GM19351 (cell line): ENCODE measurements around the gene FBLN2.
"Not testable (repeated sequence)": the region's sequence is repeated elsewhere in the genome, so short reads cannot be mapped to it uniquely, and the experiment has no call there.

Source experiments
- ATAC-seq: cut with Tn5 transposase; IDR thresholded peaks from one replicate; pipeline ENCODE4 v1.9.1; 2021; ENCODE audit warnings: mild to moderate bottlenecking, moderate library complexity; ENCODE audit not compliant: unreplicated experiment

Gene FBLN2

DNA sequence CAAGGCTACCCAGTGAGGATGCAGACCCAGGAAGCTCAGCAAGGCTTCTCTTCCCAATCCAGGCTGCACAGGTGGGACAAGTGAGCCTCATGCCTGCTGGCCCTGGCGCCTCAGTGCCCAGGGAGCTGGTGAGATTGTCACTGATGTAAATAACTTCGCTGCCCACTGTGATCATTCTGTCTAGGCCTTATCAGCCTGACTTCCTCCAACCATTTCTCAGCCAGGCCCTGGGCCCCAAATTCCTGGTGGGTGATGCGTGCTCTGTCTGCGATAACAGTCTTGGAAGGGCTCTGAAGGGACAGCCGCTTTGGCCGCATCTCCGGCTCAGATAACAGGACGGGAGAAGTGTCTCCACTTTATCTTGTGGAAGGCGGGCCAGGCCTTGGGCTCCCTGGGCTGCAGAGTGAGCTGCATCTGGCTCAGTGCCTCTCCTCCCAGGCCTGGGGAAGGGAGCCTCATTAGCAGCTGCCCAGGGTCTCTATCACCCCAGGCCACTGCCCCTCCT is 2.2 kb upstream of the FBLN2 start:
- ATAC-seq, result no peak

DNA sequence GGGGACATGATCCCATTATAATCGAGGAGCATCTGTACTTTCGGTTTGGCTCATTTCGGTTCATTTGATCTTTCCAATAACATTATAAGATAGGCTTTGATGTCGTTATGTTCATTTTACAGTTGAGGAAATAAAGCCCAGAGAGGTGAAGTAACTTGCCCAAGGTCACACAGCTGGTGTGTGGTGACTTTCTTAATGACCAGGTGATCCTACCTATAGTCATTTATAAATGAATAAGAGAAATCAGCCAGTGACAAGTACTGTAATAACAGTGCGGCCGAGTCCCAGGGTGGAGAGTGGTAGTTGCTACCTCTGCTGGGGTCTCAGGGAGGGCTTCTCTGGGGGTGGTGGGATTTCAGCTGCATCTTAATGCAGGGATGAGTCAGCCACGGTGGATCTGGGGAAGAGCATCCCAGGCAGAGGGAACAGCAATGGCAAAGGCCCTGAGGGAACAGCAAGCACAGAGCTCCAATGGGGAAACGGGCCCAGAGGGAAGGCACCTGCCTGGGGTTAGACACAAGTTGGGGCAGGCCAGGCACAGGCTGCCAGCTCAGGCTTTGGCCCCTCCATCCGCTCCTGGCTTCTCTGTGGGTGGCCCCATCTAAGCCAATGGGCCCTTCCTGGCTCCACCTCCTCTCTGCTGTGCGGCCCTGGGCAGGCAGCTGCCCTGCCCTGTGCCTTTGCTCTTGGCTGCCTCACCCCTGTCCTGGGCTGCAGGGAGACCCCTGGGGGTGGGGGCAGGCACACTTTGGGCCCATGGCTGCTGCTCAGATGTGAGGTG is 1.1 kb upstream of the FBLN2 start:
- ATAC-seq, result no peak

DNA sequence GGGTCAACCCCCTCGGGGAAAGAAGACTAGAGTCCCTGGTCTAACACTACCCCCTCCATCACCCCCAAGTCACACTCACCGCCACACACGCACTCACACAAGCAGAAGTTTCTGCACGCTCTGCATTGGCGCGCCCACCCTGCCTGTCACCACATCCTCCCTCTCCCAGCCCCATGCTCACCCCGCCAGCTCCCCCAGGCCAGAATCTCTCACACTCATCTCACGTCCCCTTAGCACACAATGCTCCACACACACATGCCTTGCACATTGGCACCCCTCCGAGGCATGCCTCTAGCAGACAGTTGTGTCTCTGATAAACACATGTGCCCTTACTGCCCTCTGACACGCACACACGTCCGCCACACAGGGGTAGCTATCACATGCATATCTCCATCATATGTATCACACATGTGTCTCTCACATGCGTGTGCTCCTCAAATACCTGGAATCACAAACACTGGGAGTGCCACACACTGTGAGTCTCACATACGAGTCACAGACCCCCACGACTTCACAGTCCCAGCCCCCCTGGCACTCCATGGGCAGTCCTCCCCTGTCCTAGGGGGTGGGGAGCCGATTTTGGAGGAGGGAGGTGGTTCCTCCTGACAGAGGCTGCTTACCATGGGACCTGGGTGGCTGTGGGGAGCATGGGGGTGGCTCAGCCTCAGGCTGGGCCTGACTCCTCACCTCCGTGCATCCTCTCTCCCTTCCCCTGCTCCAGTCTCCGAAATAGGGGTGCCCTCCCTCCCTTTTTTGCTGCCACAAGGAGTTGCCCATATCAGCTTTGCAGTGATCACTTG is 898 bp downstream of the FBLN2 start:
- no peak for ATAC-seq

DNA sequence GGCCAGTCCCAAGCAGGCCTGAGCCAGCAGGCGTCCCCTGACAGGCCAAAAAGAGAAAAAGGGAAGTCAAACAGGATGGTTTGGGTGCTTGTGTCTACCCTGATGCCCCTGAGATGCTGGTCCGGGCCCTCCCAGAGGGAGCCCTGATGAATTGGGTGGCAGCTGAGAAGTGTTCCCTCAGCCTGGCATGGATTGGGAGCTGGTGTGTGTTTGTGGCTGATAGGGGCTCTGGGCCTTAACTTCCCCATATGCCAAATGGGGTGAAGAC is 1.4 kb downstream of the FBLN2 start:
- ATAC-seq, result no peak

DNA sequence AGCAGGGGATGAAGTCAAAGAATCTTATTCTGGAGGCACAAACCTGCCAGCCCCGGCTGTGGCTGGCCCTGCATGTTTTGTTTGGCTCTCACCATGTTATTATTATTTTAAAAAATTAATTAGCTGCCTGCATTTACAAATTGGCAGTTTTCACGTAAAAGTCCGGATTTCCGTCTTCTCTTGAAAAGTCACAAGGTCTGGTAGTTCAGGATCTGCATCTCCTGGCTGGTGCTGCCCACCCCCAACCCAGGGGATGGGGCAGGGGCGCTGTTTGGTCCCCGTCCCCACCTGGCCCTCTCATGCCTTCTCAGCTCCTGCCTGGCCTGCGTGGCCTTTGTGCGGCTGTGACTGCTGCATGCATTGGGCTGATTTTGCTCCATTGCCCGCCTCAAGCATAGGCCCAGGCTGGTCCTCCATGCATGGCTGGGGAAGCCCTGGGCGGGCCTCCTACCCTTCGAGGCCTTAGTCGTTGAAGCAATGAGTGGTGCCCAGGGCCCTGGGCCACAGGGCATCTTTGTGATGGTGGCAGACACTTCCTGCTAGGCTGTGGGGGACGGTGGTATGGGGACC is 2.0 kb downstream of the FBLN2 start:
- no peak for ATAC-seq

DNA sequence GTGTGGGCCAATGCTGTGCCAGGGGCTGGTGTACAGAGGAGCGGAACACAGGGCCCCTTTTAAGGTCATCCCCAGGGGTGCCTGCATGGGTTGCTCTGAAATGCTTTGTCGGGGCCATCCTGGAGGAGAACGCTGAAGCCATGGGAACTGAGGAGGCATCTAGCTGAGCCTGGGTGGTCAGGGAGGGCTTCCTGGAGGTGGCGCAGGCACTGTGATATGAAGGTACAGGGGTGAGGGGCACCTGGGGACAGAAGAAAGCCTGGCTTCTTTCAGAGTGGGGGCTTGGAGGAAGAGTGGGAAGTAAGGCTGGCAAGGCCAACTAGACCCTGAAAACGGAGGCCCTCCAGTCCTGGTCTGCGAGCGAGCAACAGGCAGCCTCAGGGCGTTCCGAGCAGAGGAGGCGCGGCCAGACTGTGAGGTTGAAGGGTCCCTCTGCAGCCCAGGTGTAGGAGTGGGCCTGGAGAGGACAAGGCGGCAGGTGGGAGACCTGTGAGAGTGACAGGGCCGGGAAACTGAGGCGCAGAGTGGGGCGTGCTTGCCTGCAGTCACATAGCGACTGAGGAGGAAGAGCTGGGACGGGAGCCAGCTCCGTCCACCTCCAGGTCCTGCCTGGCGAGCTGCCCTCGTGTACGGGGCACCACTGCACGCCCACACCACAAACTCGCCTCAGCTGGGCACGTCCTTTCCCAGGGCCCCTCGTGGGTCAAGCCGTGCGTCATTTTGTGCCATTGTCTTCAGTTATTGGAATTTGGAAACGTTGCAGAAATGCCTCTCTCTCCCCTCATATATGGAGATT is 4.1 kb downstream of the FBLN2 start:
- no peak for ATAC-seq

DNA sequence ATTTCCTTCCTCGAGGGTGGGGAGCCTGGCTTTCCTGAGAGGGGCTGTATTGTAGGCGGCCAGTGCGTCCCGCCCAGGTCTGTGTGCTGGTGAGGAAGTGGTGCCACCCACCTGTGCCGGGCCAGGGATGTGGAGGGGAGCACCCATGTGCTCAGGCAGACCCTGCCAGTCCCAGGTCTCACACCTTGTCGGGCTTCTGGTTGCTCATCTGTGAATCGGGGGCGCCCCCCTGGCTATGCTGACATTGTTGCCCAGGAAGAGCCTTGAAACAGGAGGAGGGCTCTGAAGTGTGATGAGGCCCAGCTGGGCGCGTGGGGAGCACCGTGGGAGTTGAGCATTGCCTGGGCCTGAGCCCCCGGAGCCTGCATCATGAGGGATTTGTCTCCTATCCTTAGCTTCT is 4.8 kb downstream of the FBLN2 start:
- ATAC-seq, result no peak

DNA sequence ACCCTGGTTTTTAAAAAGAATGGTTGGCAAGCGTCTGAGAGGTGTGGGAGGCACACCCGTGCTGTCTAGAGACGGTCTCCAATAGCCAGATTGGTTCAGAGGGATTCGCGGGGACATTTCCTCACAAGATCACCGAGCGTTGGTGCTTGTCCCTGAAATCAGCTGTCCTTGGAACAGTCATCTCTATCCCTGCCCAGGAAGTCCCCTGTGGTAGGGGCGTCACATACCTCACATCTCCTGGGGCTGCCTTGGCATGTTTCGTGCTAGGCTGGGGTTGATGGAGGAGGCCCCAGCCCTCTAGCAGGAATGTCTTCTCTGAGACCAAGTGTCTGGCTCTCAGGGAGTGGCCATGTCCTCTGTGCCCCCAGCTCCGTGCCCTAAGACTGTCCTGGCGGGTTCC is 6.8 kb downstream of the FBLN2 start:
- no peak for ATAC-seq

DNA sequence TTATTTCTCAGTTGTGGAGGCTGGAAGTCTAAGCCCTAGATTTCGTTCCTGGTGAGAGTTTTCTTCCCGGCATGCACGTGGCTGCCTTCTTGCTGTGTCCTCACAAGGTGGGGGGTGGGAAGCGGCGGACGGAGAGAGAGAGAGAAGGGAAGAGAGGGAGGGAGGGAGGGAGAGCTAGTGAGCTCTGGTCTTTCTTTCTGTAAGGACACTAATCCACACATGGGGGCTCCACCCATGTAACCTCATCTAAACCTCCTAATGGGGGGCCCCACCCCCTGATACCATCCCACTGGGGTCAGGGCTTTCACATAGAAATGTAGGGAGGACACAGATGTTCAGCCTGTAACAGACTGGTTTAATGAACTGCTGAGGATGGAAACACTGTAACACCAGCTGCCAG is 7.3 kb downstream of the FBLN2 start:
- ATAC-seq, result no peak

DNA sequence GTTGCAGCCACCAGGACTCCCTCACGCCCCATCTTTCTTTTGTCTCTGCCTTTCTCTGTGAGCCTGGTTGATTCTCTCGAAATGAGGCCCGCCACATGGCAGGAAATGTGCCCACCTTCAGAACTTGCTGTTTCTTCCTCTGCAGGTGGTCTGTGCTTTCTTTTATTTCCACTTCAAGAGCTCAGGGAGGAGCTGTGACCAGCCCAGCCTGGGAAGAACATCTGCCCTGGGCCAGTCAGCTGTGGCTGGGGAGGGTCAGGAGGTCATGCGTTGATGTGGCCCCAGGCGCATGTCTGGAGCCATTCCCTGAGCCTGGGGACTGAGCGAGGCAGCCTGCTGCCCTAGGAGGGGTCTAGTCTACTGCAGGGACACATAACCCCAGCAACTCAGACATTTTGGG is 8.0 kb downstream of the FBLN2 start:
- ATAC-seq, result no peak

DNA sequence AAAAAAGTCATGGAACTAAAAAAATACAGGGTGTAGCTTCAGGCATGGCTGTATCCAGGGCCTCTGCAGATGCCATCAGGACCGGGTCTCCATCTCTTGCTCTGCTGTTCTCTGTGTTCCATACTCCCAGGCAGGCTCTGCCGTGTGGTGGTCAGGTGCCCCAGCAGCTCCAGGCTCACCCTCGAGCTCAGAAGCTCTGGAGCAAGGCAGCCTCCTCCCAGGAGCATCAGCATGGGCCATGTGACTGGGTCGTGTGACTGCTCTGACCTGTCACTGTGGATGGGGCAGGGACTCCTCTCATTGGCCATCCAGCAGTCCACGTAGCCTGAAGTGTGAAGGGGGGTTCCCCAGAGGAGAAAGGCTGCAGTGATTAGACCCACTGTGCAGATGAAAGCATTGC is 8.5 kb downstream of the FBLN2 start:
- ATAC-seq, result no peak

DNA sequence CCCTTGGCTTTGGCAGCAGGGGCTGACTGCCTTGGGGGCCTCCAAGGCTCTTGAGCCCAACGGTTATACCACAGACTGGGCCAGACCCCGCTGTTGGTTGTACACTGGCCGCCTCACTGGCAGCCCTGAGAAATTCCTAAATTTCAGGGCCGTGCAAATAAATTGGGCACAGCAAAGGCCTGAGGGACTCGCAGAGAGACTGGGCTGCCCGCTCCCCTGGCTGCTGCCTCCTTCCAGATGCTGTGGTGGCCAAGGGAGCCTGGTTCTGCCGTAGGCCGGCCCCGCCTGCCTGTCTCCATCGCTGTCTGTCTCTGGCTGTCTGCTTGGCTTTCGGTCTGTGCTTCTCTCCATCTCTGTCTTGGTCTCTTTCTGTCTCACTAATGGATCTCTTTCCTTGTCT is 9.0 kb downstream of the FBLN2 start:
- no peak for ATAC-seq

DNA sequence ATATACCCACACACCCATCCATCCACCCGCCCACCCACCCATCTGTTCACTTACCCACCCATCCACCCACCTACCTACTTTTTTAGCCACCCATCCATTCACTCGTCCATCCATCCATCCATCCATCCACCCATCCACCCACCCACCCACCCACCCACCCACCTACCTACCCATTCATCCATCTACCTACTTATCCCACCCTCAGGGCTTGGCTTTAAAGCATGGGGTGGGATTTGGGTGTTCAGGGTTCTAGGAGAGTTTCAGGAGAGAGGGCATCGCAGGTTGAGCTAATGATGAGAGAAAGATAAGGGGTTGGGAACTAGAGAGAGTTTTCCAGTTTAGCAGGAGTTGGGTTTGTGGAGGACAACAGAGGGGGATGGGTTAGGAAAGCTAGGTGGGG is 9.7 kb downstream of the FBLN2 start:
- ATAC-seq, result no peak

DNA sequence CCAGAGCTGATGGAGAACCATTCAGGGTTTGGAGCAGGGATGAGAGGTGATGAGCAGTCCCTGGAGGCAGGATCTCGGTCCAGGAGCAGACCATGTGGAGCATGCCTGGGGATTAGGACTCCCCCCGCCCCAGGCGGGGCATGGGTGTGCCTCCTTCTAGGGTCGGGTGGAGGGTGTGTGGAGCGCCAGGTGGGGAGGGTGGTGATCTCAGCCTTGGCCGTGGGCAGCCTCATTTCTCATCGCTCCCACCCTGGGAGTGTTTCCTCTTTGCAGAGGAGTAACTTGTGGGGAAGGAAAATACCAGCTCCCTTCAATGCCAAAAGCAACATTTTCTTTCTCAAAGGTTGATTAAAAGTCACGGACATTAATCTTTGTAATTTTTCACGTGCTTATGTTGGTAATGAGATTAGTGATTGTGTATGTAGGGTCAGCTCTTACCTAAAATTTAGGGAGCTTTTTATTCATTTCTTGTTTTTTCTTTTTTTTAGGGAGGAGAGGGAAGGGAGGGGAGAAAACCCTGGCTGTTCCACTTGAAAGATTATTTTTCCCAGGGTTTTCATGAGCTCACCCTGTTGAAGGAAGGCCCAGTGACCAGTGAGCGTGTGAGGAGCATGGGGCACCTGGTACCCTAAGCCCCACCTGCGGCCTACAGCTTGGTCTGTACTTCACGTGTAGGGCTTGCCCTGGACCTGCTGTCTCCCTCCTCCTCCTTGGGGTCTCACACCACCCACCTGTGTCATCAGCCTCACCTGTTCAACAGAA is 11.0 kb downstream of the FBLN2 start:
- ATAC-seq, result no peak

DNA sequence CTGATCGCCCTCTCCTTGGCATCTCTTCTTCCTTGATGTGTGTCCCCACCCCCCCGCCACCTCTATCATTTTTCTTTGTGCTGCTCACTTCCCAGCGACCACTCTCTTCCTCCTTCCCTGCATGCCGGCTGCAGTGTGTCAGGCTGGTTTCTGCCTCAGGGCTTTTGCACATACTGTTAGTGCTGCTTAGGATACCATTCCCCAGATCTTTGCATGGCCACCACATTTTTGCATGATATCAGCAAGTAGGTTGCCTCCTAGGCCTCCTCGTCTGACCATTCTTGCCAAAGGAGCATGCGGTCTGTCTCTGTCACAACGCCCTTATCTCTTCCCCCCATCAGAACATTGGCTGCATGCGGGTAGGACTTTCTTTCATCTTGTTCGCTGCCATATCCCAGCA is 12.5 kb downstream of the FBLN2 start:
- no peak for ATAC-seq

DNA sequence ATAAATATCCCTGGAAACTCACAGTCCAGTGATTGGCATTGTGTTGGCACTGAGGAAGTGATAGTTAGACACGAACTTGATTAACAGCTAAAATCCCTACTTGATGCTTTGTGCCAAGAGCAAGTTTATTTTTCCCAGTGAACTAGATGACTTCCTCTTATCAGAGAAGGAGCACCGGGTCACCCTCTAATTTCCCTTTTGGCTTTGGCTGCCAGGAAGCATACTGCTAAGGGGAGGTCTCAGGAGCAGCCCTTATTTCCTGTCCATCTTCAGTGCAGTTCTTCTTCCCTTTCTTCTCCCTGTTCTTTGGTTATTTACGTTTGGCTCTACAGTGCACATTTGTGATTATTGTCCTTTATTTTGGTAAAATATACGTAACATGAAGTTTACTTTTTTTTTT is 13.0 kb downstream of the FBLN2 start:
- ATAC-seq, result no peak

DNA sequence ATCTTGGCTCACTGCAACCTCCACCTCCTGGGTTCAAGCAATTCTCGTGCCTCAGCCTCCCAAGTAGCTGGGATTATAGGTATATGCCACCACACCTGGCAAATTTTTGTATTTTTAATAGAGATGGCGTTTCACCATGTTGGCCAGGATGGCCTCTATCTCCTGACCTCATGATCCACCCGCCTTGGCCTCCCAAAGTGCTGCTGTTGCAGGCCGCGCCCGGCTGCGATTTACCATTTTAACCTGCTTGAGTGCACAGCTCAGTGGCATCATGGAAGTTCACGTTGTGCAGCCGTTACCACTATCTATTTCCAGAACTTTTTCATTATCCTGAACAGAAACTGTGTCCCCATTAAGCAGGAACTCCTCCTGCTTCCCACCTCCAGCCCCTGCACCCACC is 13.5 kb downstream of the FBLN2 start:
- not testable (repeated sequence) for ATAC-seq

DNA sequence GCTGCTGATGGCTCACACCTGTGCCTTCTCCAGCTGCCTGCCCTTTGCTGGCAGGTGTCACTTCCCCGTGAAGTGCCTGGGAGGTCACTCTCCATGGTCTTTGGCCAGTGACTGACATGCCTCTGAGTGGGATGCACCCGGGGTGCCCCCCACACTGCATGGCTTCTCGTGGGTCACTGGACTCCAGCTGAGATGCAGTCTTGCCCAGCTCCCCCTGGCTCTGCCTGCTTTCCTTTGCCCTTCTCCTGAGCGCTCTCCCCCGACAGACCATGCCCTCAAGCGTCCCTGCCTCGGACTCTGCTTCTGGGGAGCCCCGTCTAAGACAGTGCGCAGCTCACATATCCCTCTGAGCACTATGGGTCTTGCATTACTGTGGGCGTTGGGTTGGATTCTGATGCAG is 14.4 kb downstream of the FBLN2 start:
- ATAC-seq, result no peak

DNA sequence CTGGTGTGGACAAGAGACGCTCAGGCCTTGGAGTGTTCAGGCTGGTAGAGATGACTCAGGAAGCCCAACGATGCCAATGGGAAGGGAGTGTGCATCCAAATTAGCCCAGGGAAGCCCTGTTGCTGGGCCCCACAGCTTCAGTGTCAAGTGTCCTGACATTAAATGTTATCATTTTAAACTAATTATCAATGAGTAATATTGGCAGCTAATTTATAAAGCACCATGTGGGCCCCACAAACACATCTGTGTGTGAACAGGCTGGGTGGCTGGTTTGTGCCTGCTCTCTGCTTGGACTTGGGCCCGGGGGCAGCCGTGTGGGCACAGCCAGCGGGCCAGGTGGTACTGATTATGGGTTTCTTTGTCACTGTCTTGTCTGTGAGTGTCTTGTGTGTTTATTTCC is 15.0 kb downstream of the FBLN2 start:
- ATAC-seq, result no peak

DNA sequence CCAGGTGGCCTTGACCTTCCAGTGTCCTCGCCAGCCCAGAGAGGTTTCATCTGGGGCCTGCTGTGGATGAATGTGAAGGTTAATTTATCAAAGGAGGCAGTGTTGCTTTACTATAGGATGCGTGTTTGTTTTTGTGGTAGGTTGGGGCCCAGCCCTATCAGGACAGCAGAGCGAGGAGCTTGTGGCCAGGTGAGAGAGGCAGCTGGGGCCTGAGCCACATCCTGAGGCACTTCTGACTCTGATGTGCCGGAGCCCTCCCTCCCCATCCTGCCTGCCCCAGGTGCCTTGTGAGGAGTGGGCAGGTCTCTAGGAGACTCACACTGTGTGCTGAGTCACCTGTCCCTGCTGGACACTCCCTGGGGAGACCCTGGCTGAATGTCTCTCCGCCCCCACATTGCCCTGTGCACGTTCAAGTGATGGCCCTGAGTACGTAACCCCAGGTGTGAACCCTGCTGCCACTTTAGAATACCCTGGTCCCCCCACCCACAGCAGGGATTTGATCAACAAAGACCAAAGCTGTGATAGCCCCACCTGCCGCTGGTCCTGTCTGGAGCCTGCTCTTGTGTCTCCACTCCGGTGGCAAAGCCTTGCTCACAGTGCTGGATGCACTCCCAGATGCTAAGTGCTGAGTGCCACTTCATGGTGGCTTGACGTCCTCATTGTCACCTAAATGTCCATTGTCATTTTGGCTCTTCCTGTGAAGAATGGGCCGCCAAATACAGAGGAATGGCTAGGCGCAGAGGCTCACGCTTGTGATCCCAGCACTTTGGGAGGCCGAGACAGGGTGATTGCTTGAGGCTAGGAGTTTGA is 16.0 kb downstream of the FBLN2 start:
- no peak for ATAC-seq
